PC-3 (cell line): ENCODE data around the gene SRSF12. TPM values are rescaled to one million over a fixed set of nuclear protein-coding genes. Genes with fewer than 3 reads are reported as not detected.

ENCODE experiments used
- ATAC-seq: fragments of 200-7000 bp; cut with Tn5 transposase; 2 replicates; pipeline ENCODE4 v1.9.1; 2020; ENCODE audit warnings: mild to moderate bottlenecking, moderate library complexity
- BruUV-seq: library from RNA; stranded (reverse); fragments of 400-500 nt; replicated peaks from 2 replicates; lab custom pipeline; 2021; lab: Mats Ljungman, UMichigan
- CTCF ChIA-PET: fragments of 300-600 bp; sonication (Branson Sonifier 250); formaldehyde crosslinking; loops from one replicate; lab custom pipeline; 2022; ENCODE audit warnings: antibody characterized with exemption; lab: Charles Lee
- POLR2A ChIA-PET: fragments of 300-600 bp; sonication (Branson Sonifier 250); formaldehyde crosslinking; loops from one replicate; lab custom pipeline; 2022; ENCODE audit warnings: antibody characterized with exemption; ENCODE audit not compliant: unreplicated experiment; lab: Charles Lee
- DNase-seq: peaks from one replicate; pipeline ENCODE4 v3.0.0-alpha.2; 2015
- H2AFZ ChIP-seq: fragments of 300-600 bp; sonication (generic); 2 replicates; pipeline ENCODE4 v1.6.0; 2016; ENCODE audit warnings: antibody characterized with exemption, low read length
- H3F3A ChIP-seq: fragments of 300-600 bp; sonication (generic); one replicate; pipeline ENCODE4 v1.6.0; 2017; ENCODE audit warnings: antibody characterized with exemption, low read length, control low read depth, mild to moderate bottlenecking; ENCODE audit not compliant: unreplicated experiment
- H3K27ac ChIP-seq: fragments of 300-600 bp; sonication (generic); 2 replicates; pipeline ENCODE4 v1.5.1; 2016; ENCODE audit warnings: mild to moderate bottlenecking, low read length
- H3K27me3 ChIP-seq: fragments of 300-600 bp; sonication (generic); 2 replicates; pipeline ENCODE4 v1.6.1; 2016; ENCODE audit warnings: low read length, mixed read lengths
- H3K36me3 ChIP-seq: fragments of 300-600 bp; sonication (generic); 2 replicates; pipeline ENCODE4 v1.6.1; 2016; ENCODE audit warnings: low read depth, mixed run types, low read length, mixed read lengths
- H3K4me1 ChIP-seq: fragments of 300-600 bp; sonication (generic); 2 replicates; pipeline ENCODE4 v1.5.1; 2016; ENCODE audit warnings: low read length; ENCODE audit not compliant: insufficient read depth
- H3K4me2 ChIP-seq: fragments of 300-600 bp; sonication (generic); 2 replicates; pipeline ENCODE4 v1.6.0; 2016; ENCODE audit warnings: low read length
- H3K4me3 ChIP-seq: fragments of 300-600 bp; sonication (generic); 2 replicates; pipeline ENCODE4 v1.5.1; 2016; ENCODE audit warnings: mild to moderate bottlenecking, low read length, mixed read lengths
- H3K79me2 ChIP-seq: fragments of 300-600 bp; sonication (generic); 2 replicates; pipeline ENCODE4 v1.6.1; 2017; ENCODE audit warnings: low read length, mixed read lengths
- H3K9ac ChIP-seq: fragments of 300-600 bp; sonication (generic); 2 replicates; pipeline ENCODE4 v1.6.0; 2016; ENCODE audit warnings: mild to moderate bottlenecking, low read length
- H3K9me2 ChIP-seq: fragments of 300-600 bp; sonication (generic); replicated peaks from 2 replicates; pipeline ENCODE4 v1.6.1; 2016; ENCODE audit warnings: mixed run types, low read length, mixed read lengths
- H3K9me3 ChIP-seq: fragments of 300-600 bp; sonication (generic); 2 replicates; pipeline ENCODE4 v1.6.1; 2016; ENCODE audit warnings: low read length, mixed read lengths
- H4K20me1 ChIP-seq: fragments of 300-600 bp; sonication (generic); 2 replicates; pipeline ENCODE4 v1.6.1; 2016; ENCODE audit warnings: low read length, mixed read lengths
- CTCF ChIP-seq: fragments of 300-600 bp; sonication (generic); conservative IDR thresholded peaks from 2 replicates; pipeline ENCODE4 v1.5.1; 2017; ENCODE audit warnings: antibody characterized with exemption, low read depth, mild to moderate bottlenecking, low read length
- EZH2 ChIP-seq: fragments of 300-600 bp; sonication (generic); IDR thresholded peaks from one replicate; pipeline ENCODE4 v1.6.1; 2017; ENCODE audit warnings: antibody characterized with exemption, mild to moderate bottlenecking, low read length; ENCODE audit not compliant: unreplicated experiment
- EZH2phosphoT487 ChIP-seq: fragments of 300-600 bp; sonication (generic); IDR thresholded peaks from 2 replicates; pipeline ENCODE4 v1.6.1; 2018; ENCODE audit warnings: mild to moderate bottlenecking, antibody characterized with exemption, low read length, borderline replicate concordance
- intact Hi-C: fragments of 100-400 bp; cut with micrococcal nuclease; formaldehyde crosslinking; loops from 2 replicates; pipeline ENCODE4 v1.9.0; 2023
- total RNA-seq: library from RNA; depleted of rRNA; stranded (reverse); fragments of >200 nt; gene quantifications from 2 replicates; pipeline ENCODE4 v1.2.3, GENCODE V29; 2014

Gene SRSF12
- total RNA-seq, 1 experiment from 2014 or later = not detected

- no peaks in the 10 kb centered on the region for H3K36me3 ChIP-seq
- DNase-seq (no peak), ATAC-seq (no peak)
- no peak overlapping the region for H3K4me3 ChIP-seq
- H3K4me2 ChIP-seq = no peak overlapping the region
- no peak overlapping the region for H3K27ac ChIP-seq
- H4K20me1 ChIP-seq = no peaks in the 10 kb centered on the region
- no peaks in the 10 kb centered on the region for H3F3A ChIP-seq
- no peaks in the 10 kb centered on the region for H3K27me3 ChIP-seq
- ChIA-PET CTCF (no interaction called here), POLR2A (no interaction called here)
- no peak overlapping the region for H2AFZ ChIP-seq
- H3K9me2 ChIP-seq = no peaks in the 10 kb centered on the region
- no peaks in the 10 kb centered on the region for H3K79me2 ChIP-seq
- no TSS peak for BruUV-seq
- no peaks in the 10 kb centered on the region for H3K9me3 ChIP-seq
- intact Hi-C loops = no loop called here
- no peak overlapping the region for H3K9ac ChIP-seq
- H3K4me1 ChIP-seq = peaks cover 25% of the 10 kb centered on the region
- TF ChIP-seq EZH2 (no peak), EZH2phosphoT487 (no peak), CTCF (no peak)
Observed at GRCh38 chr6:89050697-89051096, 67.2 kb downstream of the SRSF12 start.

- ChIA-PET POLR2A (no interaction called here), CTCF (no interaction called here)
- no peaks in the 10 kb centered on the region for H3K27me3 ChIP-seq
- BruUV-seq = no TSS peak
- no peak overlapping the region for H3K27ac ChIP-seq
- no peak for TF ChIP-seq EZH2
- TF ChIP-seq CTCF = no peak
- no peak for TF ChIP-seq EZH2phosphoT487
- H3F3A ChIP-seq = no peaks in the 10 kb centered on the region
- no peaks in the 10 kb centered on the region for H3K79me2 ChIP-seq
- H3K9me2 ChIP-seq = no peaks in the 10 kb centered on the region
- ATAC-seq = no peak
- no peak overlapping the region for H3K4me2 ChIP-seq
- H2AFZ ChIP-seq = no peak overlapping the region
- H3K36me3 ChIP-seq = no peaks in the 10 kb centered on the region
- no peaks in the 10 kb centered on the region for H3K9me3 ChIP-seq
- peaks cover 25% of the 10 kb centered on the region for H3K4me1 ChIP-seq
- H3K4me3 ChIP-seq = no peak overlapping the region
- no peaks in the 10 kb centered on the region for H4K20me1 ChIP-seq
- no peak for DNase-seq
- no peak overlapping the region for H3K9ac ChIP-seq
- intact Hi-C loops = no loop called here
Observed at GRCh38 chr6:89050155-89050554, 67.7 kb downstream of the SRSF12 start.

- H4K20me1 ChIP-seq = no peaks in the 10 kb centered on the region
- no peak overlapping the region for H3K4me3 ChIP-seq
- H3K9ac ChIP-seq = no peak overlapping the region
- intact Hi-C loops = loop anchor here (5.0 kb wide), 1 partner anchor 33 kb away; the partner anchor contains the start of gene PNRC1
- no peak for ATAC-seq
- no peak overlapping the region for H2AFZ ChIP-seq
- DNase-seq = peak; percentile 53
- no peak for TF ChIP-seq CTCF
- no peak for TF ChIP-seq EZH2phosphoT487
- TF ChIP-seq EZH2 = no peak
- H3F3A ChIP-seq = no peaks in the 10 kb centered on the region
- no peaks in the 10 kb centered on the region for H3K9me2 ChIP-seq
- H3K36me3 ChIP-seq = no peaks in the 10 kb centered on the region
- H3K27ac ChIP-seq = no peak overlapping the region
- peaks cover 25% of the 10 kb centered on the region for H3K4me1 ChIP-seq
- POLR2A ChIA-PET = no interaction called here
- CTCF ChIA-PET = no interaction called here
- H3K79me2 ChIP-seq = no peaks in the 10 kb centered on the region
- no peaks in the 10 kb centered on the region for H3K9me3 ChIP-seq
- H3K27me3 ChIP-seq = no peaks in the 10 kb centered on the region
- H3K4me2 ChIP-seq = no peak overlapping the region
- no TSS peak for BruUV-seq
Observed at GRCh38 chr6:89048985-89049384, 68.9 kb downstream of the SRSF12 start.
